GM19468 (cell line): ENCODE measurements around the gene INTS7.
A peak's percentile ranks its signal among the peaks of the same experiment; 100 is the strongest.
"Not testable (repeated sequence)": the region's sequence is repeated elsewhere in the genome, so short reads cannot be mapped to it uniquely, and the experiment has no call there.

ENCODE experiments used
- ATAC-seq: cut with Tn5 transposase; IDR thresholded peaks from one replicate; pipeline ENCODE4 v1.9.1; 2021; ENCODE audit warnings: mild to moderate bottlenecking, moderate library complexity, moderate number of reproducible peaks; ENCODE audit not compliant: unreplicated experiment; ENCODE audit errors: extremely low read depth

INTS7 gene

GRCh38 chr1:211939876-211940468 lies 95.4 kb downstream of the INTS7 start:
- peak; percentile 76 for ATAC-seq

DNA sequence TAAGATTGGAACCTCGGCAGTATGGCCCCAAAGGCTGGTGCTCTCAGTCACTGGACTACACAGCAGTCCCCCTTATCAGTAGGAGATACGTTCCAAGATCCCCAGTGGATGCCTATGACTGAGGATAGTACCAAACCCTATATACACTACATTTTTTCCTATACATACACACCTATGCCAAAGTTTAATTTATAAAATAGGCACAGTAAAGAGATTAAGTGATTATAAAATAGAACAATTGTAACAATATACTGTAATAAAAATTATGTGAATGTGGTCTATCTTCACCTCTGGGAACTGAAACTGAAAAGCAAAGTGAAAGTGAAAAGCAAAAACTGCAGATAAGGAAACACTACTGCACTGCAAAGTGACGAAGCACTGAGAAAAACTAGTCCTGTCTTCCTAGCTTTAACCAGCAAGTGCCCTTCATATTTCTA lies 96.8 kb downstream of the INTS7 start:
- peak; percentile 11 for ATAC-seq

DNA sequence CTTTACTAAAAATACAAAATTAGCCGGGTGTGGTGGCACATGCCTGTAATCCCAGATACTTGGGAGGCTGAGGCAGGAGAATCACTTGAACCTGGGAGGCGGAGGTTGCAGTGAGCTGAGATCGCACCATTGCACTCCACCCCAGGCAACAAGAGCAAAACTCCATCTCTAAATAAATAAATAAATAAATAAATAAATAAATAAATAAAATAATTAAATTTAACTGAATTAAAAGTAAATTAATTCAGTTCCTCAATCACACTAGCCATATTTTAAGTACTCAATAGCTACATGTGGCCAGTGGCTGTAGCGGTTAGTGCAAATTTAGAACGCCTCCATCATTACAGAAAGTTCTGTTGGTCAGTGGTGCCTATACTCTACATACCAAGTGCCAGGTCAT lies 97.9 kb downstream of the INTS7 start:
- ATAC-seq: not testable (repeated sequence)

GRCh38 chr1:211935448-211935970 lies 99.8 kb downstream of the INTS7 start:
- ATAC-seq: peak; percentile 31

DNA sequence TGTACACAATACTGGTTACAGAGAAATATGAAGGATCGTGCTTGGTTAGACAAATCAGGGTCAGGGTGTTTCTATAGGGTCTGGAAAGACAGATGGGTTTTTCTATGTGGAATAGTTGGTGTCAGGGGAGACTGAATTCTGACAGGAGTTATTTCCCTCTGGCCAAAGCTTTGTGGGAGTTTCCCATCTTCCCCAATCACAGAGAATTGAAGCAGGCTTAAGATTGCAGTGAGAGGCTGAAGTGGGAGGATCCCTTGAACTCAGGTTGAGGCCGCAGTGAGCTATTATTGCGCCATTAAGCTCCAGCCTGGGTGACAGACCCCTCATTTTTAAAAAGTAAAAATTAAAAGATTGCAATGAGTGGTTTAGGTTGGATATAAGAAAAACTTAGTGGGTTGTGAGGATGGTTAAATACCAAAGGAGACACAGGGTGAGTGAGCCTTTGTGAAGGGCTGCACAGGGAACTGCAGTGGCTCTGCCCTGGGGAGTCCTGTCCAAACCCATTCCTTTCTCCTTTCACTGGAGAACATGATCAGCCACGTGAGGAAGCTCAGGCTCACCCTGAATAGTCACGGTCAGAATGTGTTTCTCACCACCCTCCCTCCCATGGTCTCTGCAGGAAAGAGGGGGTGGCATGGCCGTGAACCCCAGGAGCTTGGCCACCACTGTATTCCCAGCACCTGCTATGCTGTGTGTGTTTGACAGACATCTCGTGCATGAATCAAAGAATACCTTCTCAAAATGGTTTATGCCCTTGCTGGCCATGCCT lies 101.2 kb downstream of the INTS7 start:
- ATAC-seq: no peak

GRCh38 chr1:211932933-211933254 lies 102.5 kb downstream of the INTS7 start:
- ATAC-seq: no peak

DNA sequence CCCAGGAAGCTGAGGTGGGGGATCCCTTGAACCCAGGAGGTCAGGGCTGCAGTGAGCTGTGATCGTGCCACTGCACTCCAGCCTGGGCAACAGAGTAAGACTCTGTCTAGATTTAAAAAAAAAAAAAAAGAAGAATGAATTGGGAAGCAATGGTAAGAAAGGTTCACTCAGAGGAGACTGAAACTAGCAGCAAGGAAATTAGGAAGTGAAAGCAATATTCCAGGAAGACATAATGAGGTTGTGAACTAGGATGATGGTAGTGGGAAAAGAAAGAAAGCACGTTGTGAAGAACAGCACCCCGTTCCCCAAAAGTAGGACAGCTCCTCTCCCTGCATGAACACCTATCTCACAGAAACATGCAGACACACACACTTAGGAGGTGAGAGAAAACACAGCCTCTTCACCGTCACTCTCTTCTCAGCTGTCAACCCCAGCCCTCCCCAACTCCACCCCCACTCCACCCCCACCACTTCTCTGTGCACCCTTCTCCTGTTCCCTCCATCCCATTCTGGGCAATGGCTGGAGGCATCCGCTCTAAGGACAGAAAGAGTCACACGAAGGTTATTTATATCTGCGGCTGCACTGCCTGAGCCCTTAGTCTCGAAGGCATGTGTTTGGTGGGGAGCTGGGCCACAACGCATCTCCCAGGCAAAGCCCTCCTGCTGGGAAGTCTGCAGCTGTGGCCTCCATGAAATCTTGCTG lies 103.0 kb downstream of the INTS7 start:
- ATAC-seq: no peak

- ATAC-seq: no peak
These were observed 105.7 kb downstream of the INTS7 start for GRCh38 chr1:211929683-211930082.

GRCh38 chr1:211928993-211929637 lies 106.2 kb downstream of the INTS7 start:
- no peak for ATAC-seq

GRCh38 chr1:211928290-211928801 lies 107.0 kb downstream of the INTS7 start:
- ATAC-seq: no peak

DNA sequence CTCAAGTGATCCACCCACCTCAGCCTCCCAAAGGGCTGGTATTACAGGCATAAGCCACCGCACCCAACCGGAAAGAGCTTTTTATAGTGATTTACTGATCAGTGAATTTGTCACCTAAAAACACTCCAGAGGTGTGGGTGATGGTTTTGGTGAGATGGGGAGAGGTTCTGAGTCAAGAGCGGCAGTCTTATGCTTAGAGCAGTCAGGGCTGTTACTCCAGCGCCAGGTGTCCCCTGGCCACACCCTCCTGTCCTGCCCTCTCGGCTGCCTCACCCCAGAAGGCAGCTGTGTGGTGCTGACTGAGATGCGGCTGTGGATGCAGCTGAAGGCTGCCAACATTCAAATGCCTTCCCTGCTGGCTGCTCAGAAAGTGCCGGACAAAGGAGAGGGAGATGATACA lies 110.3 kb downstream of the INTS7 start:
- ATAC-seq: no peak

- ATAC-seq: no peak
These were observed 111.1 kb downstream of the INTS7 start for GRCh38 chr1:211924256-211924655.

- no peak for ATAC-seq
These were observed 112.3 kb downstream of the INTS7 start for GRCh38 chr1:211923095-211923494.

DNA sequence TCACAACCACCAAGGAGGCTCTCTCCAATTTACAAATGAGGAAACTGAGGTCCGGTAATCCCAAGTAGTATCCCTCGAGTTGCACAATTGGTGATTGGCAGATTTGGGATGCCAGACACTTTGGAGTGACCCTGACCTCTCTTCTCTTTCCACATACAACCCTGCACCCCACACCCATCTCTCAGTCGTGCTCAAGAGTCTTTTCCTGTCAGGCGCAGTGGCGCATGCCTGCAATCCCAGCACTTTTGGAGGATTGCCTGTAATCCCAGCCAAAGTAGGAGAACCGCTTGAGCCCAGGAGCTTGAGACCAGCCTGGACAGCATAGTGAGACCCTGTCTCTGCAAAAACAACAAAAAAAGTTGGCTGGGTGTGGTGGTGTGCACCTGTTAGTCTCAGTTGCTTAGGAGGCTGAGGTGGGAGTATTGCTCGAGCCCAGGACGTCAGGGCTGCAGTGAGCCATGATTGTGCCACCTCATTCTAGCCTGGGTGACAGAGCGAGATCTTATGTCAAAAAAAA lies 113.7 kb downstream of the INTS7 start:
- ATAC-seq: no peak

GRCh38 chr1:211920602-211921226 lies 114.6 kb downstream of the INTS7 start:
- ATAC-seq: no peak

DNA sequence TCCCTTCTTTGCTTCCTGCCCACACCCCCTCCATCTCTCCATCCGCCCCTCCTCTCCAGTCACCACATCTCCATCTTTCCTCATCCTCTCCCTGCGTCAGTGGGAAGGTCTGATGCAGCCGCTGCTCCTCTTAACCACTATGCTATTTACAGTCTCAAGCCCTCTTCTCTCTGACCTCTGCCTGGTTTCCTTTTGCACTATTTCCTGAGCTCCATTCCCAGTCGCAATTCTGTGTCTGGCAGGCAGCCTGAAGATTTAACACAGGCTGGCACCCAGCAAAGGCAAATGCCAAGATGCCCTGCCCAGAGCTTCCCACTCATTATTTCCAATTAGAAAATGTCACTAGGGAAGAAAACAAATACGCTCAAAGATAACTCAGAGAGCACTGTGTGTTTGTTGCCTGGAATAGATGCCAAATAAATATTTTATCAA lies 115.2 kb downstream of the INTS7 start:
- no peak for ATAC-seq

DNA sequence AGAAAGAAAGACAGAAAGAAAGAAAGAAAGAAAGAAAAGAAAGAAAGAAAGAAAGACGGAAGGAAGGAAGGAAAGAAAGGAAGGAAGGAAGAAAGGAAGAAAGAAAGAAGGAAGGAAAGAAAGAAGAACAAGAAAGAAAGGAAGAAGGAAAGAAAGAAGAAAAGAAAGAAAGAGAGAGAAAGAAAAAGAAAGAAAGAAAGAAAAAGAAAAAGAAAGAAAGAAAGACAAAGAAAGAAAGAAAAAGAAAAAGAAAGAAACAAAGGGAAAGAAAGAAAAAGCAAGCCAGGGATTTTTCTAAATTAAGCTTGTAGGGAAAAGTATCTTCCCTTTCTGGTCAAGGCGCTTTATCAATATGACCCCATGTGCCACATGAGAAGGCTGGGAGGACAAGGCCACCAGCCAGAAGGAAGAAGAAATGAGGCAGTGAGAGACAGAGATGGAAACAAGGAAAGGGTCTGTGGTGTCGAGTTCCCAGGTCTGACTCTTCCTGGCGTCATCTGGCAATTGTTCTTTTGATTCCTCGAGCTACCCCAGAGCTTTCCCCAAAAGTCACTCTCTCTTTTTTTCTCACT lies 116.4 kb downstream of the INTS7 start:
- ATAC-seq: no peak

DNA sequence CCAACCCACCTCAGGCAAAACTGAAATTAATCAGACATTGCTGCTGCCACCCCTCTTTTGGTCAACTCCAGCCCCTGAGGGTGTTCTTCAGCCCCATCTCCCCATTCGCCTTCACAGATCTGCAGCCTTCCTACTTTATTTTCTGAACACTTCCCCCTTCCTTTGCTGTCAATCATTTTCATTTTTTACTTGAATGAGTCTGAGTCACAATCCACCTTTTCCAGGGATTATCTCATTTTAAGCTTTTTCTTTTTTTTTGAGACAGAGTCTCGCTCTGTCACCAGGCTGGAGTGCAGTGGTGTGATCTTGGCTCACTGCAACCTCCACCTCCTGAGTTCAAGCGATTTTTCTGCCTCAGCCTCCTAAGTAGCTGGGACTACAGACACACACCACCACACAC lies 118.9 kb downstream of the INTS7 start:
- not testable (repeated sequence) for ATAC-seq

GRCh38 chr1:211915924-211916323 lies 119.4 kb downstream of the INTS7 start:
- no peak for ATAC-seq
